ENCODE results near the gene ZNF689. TPM values are rescaled to one million over a fixed set of nuclear protein-coding genes. Genes with fewer than 3 reads are reported as not detected.

Gene ZNF689
- total and polyA plus RNA-seq, 2 of the 13 experiments (the other 11 are each of a cell fraction or from before 2014, with no cell fraction given), result 9.7 to 19.5 TPM

GRCh38 chr16:30651124-30652004 lies 41.2 kb upstream of the ZNF689 start (continued):
- TF ChIP-seq SPEN (CRISPR knock-in tag; IDR thresholded peaks at IDR 0.05; ENCODE audit: low read depth), result no peak
- TF ChIP-seq ARID4A (CRISPR knock-in tag; IDR thresholded peaks at IDR 0.05; ENCODE audit: borderline replicate concordance), result peak; percentile 55; the same call in 1 of the 2 replicates
- TF ChIP-seq ARID5B (CRISPR knock-in tag; IDR thresholded peaks at IDR 0.05), result 0 out of 2 replicates have a peak, but pooled peaks have one; percentile 23
- TF ChIP-seq ZNF503 (CRISPR knock-in tag; IDR thresholded peaks at IDR 0.05), result peak; percentile 45; the same call in 1 of the 2 replicates
- TF ChIP-seq ZBTB25 (CRISPR knock-in tag; IDR thresholded peaks at IDR 0.05), result peak; percentile 29; the same call in 1 of the 2 replicates
- TF ChIP-seq POGZ (CRISPR knock-in tag; IDR thresholded peaks at IDR 0.05), result no peak
- no peak; the same call in 1 of the 2 replicates for TF ChIP-seq YEATS2 (CRISPR knock-in tag; IDR thresholded peaks at IDR 0.05; ENCODE audit: borderline replicate concordance)
- TF ChIP-seq HDAC1 (CRISPR knock-in tag; IDR thresholded peaks at IDR 0.05), result no peak
- TF ChIP-seq PPARG (CRISPR knock-in tag; conservative IDR thresholded peaks at IDR 0.05), result peak; percentile 57; the same call in 1 of the 2 replicates
- peak; percentile 34; the same call in 1 of the 2 replicates for TF ChIP-seq AHR (CRISPR knock-in tag; IDR thresholded peaks at IDR 0.05)
- peak; percentile 61; the same call in 1 of the 2 replicates for TF ChIP-seq CBFB (CRISPR knock-in tag; IDR thresholded peaks at IDR 0.05)
- TF ChIP-seq SRY (CRISPR knock-in tag; IDR thresholded peaks at IDR 0.05), result 0 out of 2 replicates have a peak, but pooled peaks have one; percentile 6
- TF ChIP-seq SKIL (CRISPR knock-in tag; IDR thresholded peaks at IDR 0.05; ENCODE audit: borderline replicate concordance), result no peak

All from HepG2 (cell line).